Lung microvascular endothelial cell (primary cell): ENCODE data around the gene CCDC40. TPM values are rescaled to one million over a fixed set of nuclear protein-coding genes. Genes with fewer than 3 reads are reported as not detected.
"Not testable (repeated sequence)": the region's sequence is repeated elsewhere in the genome, so short reads cannot be mapped to it uniquely, and the experiment has no call there.

Experiments used
- DNase-seq, 2 donors: peaks; one replicate each; pipeline versions ENCODE4 v3.0.0 to v3.0.0-alpha.2; 2010; ENCODE audit warnings: low read depth in 2 of 2
- total RNA-seq: library from RNA; depleted of rRNA; stranded (reverse); fragments of >200 nt; gene quantifications from 2 replicates; pipeline ENCODE4 v1.2.1, GENCODE V29; 2014

Gene CCDC40
- total RNA-seq, 1 donor from 2014 or later: 4.0 TPM

DNA sequence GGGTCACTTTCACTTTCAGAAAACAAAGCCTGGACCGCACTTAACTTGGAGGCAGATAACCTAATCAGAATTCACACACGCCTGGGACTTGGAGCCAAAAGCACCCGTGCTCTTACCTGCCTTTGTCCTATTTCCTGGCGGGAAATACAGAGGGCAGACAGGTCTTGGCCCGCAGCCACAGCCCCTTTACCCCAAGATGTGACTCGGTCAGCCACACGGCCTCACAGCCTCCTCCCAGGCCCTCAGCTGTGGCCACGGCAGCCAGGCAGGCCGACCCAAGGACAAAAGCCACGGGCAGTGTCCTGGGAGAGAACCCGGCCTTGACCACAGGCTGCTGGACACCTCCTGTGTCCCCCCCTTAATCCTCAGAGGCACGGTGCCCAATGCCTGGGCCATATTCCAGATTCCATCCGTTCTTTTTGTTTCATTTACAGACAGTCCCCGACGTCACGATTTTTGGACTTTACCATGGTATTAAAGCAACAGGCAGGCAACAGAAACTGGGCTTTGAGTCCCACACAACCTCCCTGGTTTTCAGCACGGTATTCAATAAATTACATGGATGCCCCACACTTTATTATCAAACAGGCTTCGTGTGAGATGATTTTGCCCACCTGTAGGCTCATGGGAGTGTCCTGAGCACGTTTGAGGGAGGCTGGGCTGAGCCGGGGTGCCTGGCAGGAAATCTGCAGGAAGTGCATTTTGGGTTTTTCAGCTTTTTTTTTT lies 34.8 kb downstream of the CCDC40 start:
- peak; percentile 63 to 97 for DNase-seq

DNA sequence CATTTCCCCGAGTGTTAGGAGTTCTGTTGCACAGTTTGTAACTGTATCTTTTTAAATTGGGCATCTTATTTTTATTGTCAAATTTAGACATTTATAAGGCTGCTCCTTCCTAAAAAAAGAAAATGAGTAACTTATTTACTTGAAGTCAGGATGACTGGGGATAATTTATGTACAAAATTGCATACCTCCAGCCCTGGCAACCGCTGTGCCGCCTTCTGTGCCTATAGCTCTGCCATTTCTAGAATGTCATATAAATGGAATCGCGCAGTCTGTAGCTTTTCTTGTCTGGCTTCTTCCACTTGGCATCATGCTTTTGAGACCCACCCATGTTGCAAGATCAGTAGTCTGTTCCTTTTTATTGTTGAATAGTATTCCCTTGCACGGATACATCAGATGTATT lies 36.0 kb downstream of the CCDC40 start:
- no peak for DNase-seq

DNA sequence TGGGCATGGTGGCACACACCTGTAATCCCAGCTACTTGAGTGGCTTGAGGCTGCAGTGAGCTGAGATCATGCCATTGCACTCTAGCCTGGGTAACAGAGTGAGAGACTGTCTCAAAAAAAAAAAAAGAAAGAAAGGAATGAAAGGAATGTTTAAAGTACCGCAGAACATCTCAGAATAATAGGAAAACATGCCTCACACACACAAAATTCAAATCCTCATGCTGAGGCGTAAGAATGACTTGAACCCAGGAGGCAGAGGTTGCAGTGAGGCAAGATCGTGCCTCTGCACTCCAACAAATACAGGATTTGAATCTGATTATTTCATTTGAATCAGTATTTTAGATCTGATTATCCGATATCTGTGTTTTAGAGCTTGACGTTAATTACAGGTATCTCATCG lies 43.6 kb downstream of the CCDC40 start:
- no peak for DNase-seq

DNA sequence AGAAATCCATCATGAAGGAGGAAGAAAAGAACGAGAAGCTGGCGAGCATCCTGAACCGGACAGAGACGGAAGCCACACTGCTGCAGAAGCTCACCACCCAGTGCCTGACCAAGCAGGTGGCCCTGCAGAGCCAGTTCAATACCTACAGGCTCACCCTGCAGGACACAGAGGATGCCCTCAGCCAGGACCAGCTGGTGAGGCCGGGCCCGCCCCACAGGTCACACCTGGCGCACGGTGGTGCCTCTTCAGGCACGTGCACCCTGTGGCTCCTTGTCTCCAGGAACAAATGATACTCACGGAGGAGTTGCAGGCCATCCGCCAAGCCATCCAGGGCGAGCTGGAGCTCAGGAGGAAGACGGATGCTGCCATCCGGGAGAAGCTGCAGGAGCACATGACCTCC lies 45.2 kb downstream of the CCDC40 start:
- DNase-seq: no peak

DNA sequence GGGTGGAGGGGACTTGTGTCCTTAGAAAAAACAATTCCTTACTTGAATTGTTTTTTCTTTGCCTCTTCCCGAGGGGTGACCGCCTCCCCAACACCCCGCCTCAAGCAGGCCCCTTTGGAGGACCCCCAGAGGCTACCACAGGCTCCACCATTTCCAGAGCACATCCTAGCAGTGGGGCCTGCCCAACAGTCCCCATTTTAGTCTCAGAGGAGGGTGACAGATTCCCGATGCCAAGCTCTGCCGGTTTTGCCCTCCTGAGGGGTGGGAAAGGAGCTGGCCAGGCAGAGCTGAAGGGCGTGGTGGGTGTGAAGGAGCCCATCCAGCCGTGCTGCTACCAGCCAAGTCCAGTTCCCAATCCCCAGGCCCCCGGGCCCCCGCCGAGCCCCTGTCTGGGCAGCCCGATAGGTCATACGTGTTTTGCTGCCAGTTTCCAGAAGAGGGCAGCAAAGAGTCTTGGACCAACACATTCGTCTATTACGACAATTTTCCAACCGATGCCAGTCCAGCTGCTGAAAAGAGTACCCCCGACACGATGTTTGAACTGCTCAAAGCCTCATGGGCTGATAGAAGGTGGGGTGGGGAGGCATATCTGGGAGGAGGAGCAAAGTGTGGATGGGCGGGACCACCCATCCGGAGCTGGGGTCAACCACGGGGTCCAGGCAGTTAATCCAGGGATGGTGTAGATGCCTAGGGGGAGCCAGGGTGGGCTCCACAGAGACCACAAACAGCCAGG lies 46.1 kb downstream of the CCDC40 start:
- peak; percentile 78 to 91 for DNase-seq

DNA sequence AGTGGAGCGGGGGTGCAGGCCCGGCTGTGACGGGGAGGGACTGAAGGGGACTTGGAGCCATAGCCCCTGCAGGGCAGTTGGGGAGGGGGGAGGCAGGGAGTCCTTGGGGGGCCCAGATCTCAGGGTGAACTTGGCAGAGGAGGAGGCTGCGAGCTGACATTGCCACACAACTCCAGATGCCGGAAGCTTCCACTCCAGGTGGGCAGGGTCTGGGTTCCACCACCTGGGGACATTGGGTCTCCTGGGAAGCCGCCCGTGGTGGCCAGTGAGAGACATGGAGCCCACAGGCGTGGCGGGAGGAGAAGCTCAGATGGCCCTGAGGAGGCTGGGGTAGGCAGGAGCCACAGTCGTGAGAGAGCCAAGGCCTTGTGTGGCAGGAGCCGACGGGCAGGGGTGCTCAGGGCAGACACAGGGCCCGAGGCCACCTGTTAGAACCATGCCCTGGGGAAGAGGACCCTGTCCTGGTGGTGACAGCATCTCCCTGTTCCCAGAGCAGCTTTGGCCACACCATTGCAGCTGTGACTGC lies 46.8 kb downstream of the CCDC40 start:
- no peak for DNase-seq

DNA sequence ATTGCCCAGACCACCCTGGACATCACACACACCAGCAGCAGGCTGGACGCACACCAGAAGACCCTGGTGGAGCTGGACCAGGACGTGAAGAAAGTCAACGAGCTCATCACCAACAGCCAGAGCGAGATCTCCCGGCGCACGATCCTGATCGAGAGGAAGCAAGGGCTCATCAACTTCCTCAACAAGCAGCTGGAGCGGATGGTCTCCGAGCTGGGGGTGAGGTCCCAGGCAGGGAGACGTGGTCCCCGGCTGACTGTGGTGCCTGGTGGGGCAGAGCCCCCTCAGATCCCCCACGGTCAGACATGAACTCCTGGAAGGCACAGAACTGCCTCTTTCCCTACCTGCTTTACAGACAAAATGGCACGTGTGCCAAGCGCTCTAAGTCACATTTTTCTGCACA lies 48.3 kb downstream of the CCDC40 start:
- DNase-seq: no peak

DNA sequence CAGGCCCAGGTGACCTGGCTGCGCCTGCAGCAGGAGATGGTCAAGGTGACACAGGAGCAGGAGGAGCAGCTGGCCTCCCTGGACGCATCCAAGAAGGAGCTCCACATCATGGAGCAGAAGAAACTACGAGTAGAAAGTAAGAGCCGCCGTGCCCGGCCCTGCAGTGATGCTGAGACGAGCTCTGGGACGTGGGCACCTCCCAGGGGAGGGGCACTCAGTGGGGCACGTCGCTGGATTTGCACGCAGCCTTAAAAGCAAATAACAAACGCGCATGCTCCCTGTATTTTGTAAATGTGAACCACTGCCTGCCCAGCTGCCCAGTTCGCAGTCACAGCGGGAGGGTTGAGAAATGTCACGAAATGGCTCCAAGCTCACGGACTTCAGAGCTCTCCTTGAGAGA lies 49.6 kb downstream of the CCDC40 start:
- no peak for DNase-seq

DNA sequence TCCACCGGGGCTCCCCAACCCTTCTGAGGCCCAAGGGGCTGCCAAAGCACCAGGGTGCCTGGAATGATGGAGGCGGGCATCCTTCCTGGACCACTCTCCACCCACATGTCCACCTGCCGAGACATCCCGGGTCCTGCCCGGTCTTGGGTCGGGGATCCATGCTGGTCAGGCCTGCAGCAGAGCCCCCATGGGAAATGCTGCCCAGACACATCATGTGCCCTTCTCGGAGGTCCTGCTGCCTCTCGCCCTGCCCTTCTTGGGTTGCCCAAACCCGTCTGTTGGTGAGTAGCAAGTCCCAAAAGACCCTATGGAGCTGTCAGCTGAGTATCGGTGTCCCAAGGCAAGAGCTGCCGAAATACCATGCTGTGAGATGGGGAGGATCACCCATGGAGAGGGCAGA lies 50.2 kb downstream of the CCDC40 start:
- DNase-seq: no peak

DNA sequence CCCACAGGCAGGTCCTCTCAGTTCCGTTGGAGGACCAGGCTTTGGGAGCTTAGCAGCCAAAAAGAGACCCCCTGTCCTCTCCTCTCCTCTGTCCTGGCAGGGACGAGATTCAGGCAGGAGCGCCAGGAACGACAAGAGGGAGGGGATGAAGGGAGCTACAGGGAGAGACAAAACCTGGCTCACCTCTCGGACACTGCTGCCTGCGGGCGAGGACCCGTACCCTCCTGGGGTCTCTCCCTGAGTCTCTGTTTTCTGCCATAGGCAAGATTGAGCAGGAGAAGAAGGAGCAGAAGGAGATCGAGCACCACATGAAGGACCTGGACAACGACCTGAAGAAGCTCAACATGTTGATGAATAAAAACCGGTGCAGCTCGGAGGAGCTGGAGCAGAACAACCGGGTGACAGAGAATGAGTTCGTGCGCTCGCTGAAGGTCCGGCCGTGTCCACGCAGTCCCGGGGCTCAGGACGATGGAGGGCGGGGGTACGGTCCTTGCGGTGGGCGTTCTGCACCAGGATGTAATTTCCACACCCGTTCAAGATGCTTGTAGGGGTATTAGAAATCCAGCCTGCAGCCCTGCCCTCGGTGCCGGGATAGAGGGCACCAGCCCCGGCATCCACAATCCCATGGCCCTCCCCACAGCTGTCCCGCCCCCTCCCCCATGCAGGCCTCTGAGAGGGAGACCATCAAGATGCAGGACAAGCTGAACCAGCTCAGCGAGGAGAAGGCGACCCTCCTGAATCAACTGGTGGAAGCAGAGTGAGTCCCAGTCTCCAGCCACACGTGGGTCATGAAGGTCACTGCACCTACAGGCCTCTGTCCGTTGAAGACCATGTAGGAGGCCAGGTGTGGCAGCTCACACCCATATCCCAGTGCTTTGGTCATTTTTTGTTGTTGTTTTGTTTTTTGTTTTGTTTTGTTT lies 51.2 kb downstream of the CCDC40 start:
- no peak for DNase-seq

DNA sequence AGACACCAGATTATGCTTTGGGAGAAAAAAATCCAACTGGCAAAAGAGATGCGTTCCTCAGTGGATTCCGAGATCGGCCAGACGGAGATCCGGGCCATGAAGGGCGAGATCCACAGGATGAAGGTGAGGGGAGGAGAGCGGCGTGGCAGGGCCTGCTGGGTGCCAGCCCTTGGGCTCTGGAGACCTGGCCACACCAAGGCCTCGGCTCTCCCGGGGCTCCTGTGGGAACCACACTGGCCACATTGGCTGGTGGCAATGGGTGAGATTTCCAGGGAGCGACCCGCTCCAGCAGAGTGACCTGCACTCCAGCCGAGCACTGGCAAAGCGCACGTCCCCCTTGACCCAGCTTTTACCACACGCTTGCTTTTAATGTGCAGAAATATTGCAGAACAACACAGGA lies 53.3 kb downstream of the CCDC40 start:
- DNase-seq: no peak

DNA sequence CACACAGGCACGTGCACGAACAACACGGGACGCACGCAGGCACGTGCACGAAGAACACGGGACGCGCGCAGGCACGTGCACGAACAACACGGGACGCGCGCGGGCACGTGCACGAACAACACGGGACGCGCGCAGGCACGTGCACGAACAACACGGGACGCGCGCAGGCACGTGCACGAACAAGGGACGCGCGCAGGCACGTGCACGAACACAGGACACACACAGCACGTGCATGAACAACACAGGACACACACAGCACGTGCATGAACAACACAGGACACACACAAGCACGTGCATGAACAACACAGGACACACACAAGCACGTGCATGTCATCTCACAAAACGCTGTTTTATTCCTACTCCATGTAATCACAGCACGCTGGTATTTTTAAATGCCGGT lies 53.7 kb downstream of the CCDC40 start:
- not testable (repeated sequence) for DNase-seq

DNA sequence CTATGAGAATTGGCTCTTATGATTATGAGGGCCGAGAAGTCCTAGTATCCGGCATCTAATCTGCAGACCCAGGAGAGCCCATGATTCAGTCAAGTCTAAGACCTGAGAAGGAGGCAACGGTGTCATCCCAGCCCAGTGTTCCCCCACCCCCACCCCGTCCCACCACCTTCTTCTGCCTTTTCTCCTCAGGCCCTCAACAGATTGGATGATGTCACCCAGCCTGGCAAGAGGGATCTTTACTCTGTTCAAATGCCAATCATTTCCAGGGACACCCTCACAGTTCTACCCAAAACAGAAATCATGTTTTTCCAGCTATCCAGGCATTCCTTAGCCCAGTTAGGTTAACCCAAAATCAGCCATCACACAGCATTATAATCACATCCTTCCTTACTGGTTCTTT lies 54.9 kb downstream of the CCDC40 start:
- no peak for DNase-seq

DNA sequence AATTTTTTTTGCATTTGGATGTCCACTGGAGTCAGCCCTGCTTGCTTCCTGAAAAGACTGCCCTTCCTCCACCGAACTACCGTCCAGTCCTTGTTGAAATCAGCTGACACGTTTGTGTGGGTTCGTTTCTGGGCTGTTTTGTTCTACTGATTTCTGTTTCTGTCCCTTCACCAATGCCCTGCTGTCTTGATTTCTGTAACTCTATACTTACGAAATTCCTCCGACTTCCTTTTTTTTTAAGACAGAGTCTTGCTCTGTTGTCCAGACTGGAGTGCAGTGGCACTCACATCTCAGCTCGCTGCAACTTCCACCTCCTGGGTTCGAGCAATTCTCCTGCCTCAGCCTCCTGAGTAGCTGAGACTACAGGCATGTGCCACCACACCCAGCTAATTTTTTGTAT lies 56.5 kb downstream of the CCDC40 start:
- no peak for DNase-seq

DNA sequence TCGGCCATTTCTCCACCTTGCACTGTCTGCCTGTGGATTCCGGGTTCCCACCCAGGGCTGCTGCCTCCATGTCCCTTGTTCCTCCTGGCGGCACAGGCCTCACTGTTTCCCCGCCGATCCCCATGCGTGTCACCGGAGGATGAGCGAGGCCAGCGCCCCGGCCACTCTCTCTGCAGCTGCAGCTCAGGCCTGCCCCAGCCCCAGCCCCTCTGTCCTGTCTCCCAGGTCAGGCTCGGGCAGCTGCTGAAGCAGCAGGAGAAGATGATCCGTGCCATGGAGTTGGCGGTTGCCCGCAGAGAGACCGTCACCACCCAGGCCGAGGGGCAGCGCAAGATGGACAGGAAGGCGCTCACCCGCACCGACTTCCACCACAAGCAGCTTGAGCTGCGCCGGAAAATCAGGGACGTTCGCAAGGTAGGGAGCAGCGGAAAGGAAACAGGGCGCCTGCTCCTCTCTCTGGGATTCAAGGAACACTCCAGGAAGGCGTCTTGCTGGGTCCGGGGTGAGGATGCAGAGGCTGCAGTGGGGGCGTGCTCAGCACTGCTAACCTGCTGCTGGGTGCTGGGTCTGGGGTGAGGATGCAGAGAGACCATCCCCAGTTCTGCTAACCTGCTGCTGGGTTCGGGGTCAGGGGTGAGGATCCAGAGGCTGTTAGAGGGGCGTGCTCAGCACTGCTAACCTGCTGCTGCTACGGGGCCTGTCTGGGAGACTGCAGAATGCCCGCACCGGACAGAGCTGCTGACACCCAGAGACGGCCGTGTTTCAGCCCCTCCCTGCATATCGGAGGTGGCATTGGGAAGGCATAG lies 58.8 kb downstream of the CCDC40 start:
- DNase-seq: no peak

DNA sequence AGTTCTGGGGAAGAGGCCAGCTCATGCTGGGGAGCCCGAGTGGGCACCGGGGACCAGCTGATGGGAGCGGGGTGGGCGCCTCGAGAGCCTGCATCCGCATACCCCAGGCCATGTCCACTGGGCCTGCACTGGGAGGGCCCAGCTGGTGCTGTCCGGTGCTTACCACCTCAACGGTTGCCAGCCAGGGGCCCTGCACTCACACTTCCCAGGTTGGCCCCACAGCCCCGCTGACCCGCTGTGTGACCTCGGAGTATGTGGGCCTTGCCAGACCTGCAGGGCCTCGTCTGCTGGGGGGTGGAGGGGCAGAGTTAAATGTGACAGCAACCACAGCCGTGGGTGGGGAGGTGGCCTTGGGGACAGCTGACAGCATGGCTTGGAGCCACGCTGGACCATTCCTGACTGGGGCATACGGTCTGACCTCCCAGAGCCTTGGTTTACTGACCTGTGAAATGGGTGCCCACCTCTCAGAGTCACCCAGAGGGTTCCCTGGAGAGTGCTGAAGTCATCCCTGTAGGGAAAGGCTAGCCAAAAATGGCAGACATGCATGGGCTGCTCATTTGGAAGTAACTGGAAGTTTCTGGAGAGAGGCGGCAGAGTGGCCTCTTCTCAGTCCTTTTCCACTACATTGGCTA lies 59.5 kb downstream of the CCDC40 start:
- DNase-seq: no peak

DNA sequence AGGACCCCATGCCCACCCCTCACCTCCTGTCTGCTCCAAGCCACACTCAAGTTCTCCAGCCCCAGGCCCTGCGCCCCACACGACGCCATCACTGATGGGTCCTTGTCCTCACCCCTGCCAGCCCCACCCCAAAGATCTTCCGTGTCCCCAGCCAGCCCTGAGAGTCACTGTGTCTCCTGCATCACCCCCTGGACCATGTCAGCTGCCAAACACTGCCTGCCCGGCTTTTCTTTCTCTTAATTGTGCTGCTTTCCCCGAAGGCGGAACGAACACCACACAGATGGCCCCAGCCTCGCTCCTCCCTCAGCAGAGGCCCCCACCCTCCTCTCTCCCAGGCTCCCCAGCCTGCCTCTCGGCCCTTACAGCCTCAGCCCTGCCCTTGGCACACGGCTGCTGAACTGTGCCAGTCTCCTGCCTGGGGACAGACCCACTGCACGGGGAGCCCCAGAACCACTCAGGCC lies 60.1 kb downstream of the CCDC40 start:
- no peak for DNase-seq

DNA sequence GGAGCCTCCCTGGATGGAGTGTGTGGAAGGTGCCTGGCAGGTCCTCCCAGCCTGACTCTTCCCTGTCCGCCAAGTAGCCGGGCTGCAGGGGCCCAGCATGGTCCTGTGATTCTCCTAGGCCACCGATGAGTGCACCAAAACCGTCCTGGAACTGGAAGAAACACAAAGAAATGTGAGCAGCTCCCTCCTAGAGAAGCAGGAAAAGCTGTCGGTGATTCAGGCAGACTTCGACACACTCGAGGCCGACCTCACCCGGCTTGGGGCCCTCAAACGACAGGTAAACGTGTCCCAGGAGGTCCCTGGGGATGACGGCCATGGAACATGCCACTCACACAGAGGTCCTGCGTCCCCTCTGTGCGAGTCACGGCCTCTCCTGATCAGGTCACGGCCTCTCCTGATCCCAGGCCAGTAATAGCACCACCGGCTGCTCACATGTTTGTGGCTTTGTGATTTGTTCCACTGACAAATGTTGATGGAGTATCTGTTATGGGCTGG lies 60.7 kb downstream of the CCDC40 start:
- no peak for DNase-seq

DNA sequence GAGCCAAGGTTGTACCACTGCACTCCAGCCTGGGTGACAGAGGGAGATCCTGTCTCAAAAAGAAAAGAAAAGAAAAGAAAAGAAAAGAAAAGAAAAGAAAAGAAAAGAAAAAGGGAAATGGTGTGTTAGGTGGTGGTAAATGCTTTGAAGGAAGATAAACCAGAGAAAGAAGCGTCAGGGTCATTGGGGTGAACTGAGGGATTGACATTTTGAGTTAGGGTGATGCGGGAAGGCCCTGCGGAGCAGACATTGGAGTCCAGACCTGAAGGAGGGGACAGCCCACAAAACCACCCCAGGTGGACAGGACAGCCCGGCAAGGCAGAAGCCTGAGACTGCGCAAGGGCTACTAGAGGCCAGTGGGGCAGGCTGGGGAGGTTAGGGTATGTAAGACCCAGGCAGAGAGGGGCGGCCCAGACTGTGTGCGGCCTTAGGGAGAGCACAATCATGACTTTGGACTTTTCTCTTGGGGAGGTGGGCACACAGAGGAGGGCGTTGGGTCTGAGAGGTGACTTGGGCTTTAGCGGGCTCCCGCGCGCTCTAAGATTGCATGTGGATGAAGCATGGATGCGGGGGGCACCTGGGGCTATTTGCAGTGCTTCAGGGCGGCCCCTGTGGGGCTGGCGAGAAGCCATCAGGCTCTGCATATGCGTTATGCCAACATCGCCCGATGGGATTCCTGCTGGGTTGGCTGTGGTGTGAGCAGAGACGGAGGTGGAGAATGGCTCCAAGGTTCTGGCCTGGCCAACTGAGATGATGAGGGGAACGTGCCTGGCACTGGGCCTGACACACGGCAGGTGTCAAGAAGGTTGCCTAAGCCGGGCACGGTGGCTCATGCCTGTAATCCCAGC lies 61.6 kb downstream of the CCDC40 start:
- DNase-seq: no peak
